ENCODE results near the gene EHMT1. TPM values are rescaled to one million over a fixed set of nuclear protein-coding genes. Genes with fewer than 3 reads are reported as not detected.
"Not testable (repeated sequence)": the region's sequence is repeated elsewhere in the genome, so short reads cannot be mapped to it uniquely, and the experiment has no call there.

EHMT1 gene
- total RNA-seq, 1 experiment from 2014 or later, result 112 TPM

- no peak overlapping the region for H2BK120ac ChIP-seq (ENCODE audit: low read depth, low read length, poor library complexity, severe bottlenecking)
- no peak overlapping the region for H3K23ac ChIP-seq (ENCODE audit: insufficient read length, low read depth, low read length)
- no peak overlapping the region for H3K9ac ChIP-seq (ENCODE audit: extremely low read depth, insufficient read length, low read length)
- H3K23me2 ChIP-seq (ENCODE audit: insufficient read length, low read depth, low read length, poor library complexity, severe bottlenecking), result peaks cover 5% of the 10 kb centered on the region
- Mint-ChIP-seq H3K27me3 (ENCODE audit: low read depth) (no peaks in the 10 kb centered on the region), H3K4me1 (peaks cover 31 to 38% of the 10 kb centered on the region in 2 experiments), H3K9me3 (no peaks in the 10 kb centered on the region), H3K36me3 (ENCODE audit: insufficient read depth in 1 of 3, low read depth in 3 of 3) (peaks cover 22 to 25% (median 24%) of the 10 kb centered on the region in 3 experiments; a peak in 6 of 7 replicates), H3K27ac (peak overlapping the region in 2 of 3 experiments; percentile 71 to 92; a peak in 4 of 7 replicates), H3K4me3 (peak overlapping the region; percentile 22 to 64)
- H2BK20ac ChIP-seq (ENCODE audit: low read depth, low read length, poor library complexity, severe bottlenecking), result no peak overlapping the region
- TF ChIP-seq, protein P1, sequence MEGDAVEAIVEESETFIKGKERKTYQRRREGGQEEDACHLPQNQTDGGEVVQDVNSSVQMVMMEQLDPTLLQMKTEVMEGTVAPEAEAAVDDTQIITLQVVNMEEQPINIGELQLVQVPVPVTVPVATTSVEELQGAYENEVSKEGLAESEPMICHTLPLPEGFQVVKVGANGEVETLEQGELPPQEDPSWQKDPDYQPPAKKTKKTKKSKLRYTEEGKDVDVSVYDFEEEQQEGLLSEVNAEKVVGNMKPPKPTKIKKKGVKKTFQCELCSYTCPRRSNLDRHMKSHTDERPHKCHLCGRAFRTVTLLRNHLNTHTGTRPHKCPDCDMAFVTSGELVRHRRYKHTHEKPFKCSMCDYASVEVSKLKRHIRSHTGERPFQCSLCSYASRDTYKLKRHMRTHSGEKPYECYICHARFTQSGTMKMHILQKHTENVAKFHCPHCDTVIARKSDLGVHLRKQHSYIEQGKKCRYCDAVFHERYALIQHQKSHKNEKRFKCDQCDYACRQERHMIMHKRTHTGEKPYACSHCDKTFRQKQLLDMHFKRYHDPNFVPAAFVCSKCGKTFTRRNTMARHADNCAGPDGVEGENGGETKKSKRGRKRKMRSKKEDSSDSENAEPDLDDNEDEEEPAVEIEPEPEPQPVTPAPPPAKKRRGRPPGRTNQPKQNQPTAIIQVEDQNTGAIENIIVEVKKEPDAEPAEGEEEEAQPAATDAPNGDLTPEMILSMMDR (conservative IDR thresholded peaks at IDR 0.05), result peak; percentile 48; the same call in 1 of the 3 replicates
- H4K8ac ChIP-seq (replicated peaks; ENCODE audit: insufficient read length, low read depth, low read length), result no peak overlapping the region
- no peak overlapping the region for H2BK15ac ChIP-seq (ENCODE audit: low read depth, low read length)
- no peaks in the 10 kb centered on the region for H3K79me1 ChIP-seq (ENCODE audit: insufficient read depth, low read depth, low read length, poor library complexity, severe bottlenecking)
- no peaks in the 10 kb centered on the region for H4K20me1 ChIP-seq (ENCODE audit: control insufficient read depth, insufficient read depth, insufficient read length)
- no peak overlapping the region for H2AFZ ChIP-seq (ENCODE audit: low read length)
- no peaks in the 10 kb centered on the region for H3K9me3 ChIP-seq (ENCODE audit: control insufficient read depth, low read depth, low read length)
- H3K4me2 ChIP-seq (ENCODE audit: insufficient read depth, insufficient read length, low read length), result no peak overlapping the region
- H3K18ac ChIP-seq (ENCODE audit: insufficient read length, low read depth, low read length), result no peak overlapping the region
- H3K56ac ChIP-seq (ENCODE audit: insufficient read length, low read depth, low read length), result no peak overlapping the region
- no peak overlapping the region for H4K91ac ChIP-seq (ENCODE audit: insufficient read length, low read depth, low read length)
- no peak overlapping the region for H2AK5ac ChIP-seq (ENCODE audit: insufficient read length, low read length)
- no peak overlapping the region for H3T11ph ChIP-seq (ENCODE audit: low read length)
- H4K5ac ChIP-seq (ENCODE audit: insufficient read length, low read depth, low read length), result no peak overlapping the region
- no peak for DNase-seq
- no peak overlapping the region for H3K27ac ChIP-seq (ENCODE audit: insufficient read length, low read depth, low read length)
- H2BK12ac ChIP-seq (ENCODE audit: insufficient read length, low read depth, low read length), result no peak overlapping the region
- no peak overlapping the region for H3K4ac ChIP-seq (ENCODE audit: low read depth, low read length)
- H3K4me1 ChIP-seq (ENCODE audit: insufficient read depth, low read length), result peaks cover 4% of the 10 kb centered on the region; the same call in 1 of the 2 replicates
- no peak overlapping the region for H2BK5ac ChIP-seq (ENCODE audit: insufficient read length, low read length)
- WGBS (ENCODE audit: extremely low coverage, insufficient read length, low lambda C conversion rate), result no CpG with 5 or more reads among the region's 6 CpGs
- no peak overlapping the region for H3K14ac ChIP-seq (ENCODE audit: insufficient read depth, low read length)
- no peaks in the 10 kb centered on the region for H3K27me3 ChIP-seq (ENCODE audit: insufficient read depth, low read length)
- H3K79me2 ChIP-seq (ENCODE audit: insufficient read depth, low read length), result peaks cover 49% of the 10 kb centered on the region; the same call in 1 of the 2 replicates
These were observed 2.4 kb downstream of the EHMT1 start for GRCh38 chr9:137621131-137621757.

DNA sequence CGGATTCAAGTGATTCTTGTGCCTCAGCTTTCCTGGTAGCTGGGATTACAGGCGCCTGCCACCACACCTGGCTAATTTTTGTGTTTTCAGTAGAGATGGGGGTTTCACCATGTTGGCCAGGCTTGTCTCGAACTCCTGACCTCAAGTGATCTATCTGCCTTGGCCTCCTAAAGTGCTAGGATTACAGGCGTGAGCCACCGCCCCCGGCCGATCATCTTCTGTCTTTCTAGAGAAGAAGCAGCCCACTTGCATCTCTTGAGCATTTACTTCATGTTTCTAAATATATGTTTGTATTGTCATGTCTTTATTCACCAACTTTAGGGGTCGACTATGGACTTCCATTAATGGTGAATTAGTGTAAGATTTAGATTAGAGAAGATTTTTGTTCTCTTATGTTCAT, 3.4 kb downstream of the EHMT1 start:
- H3K4me2 ChIP-seq (ENCODE audit: insufficient read depth, insufficient read length, low read length); H3K14ac ChIP-seq (ENCODE audit: insufficient read depth, low read length); H4K8ac ChIP-seq (replicated peaks; ENCODE audit: insufficient read length, low read depth, low read length); H3K27me3 Mint-ChIP-seq (ENCODE audit: low read depth); H3K9ac ChIP-seq (ENCODE audit: extremely low read depth, insufficient read length, low read length); H3K27ac ChIP-seq (ENCODE audit: insufficient read length, low read depth, low read length); H3K9me3 ChIP-seq (ENCODE audit: control insufficient read depth, low read depth, low read length); H2BK20ac ChIP-seq (ENCODE audit: low read depth, low read length, poor library complexity, severe bottlenecking); H2AK5ac ChIP-seq (ENCODE audit: insufficient read length, low read length); H3K79me1 ChIP-seq (ENCODE audit: insufficient read depth, low read depth, low read length, poor library complexity, severe bottlenecking); H3K18ac ChIP-seq (ENCODE audit: insufficient read length, low read depth, low read length); H3K4ac ChIP-seq (ENCODE audit: low read depth, low read length); H3K27me3 ChIP-seq (ENCODE audit: insufficient read depth, low read length); H2BK12ac ChIP-seq (ENCODE audit: insufficient read length, low read depth, low read length); H3K56ac ChIP-seq (ENCODE audit: insufficient read length, low read depth, low read length); H3K23me2 ChIP-seq (ENCODE audit: insufficient read length, low read depth, low read length, poor library complexity, severe bottlenecking); H3K4me1 ChIP-seq (ENCODE audit: insufficient read depth, low read length); H3K9me3 Mint-ChIP-seq; DNase-seq; H2BK120ac ChIP-seq (ENCODE audit: low read depth, low read length, poor library complexity, severe bottlenecking); H3K23ac ChIP-seq (ENCODE audit: insufficient read length, low read depth, low read length); H2AFZ ChIP-seq (ENCODE audit: low read length); H2BK15ac ChIP-seq (ENCODE audit: low read depth, low read length); H4K20me1 ChIP-seq (ENCODE audit: control insufficient read depth, insufficient read depth, insufficient read length); H3T11ph ChIP-seq (ENCODE audit: low read length); H4K91ac ChIP-seq (ENCODE audit: insufficient read length, low read depth, low read length); H4K5ac ChIP-seq (ENCODE audit: insufficient read length, low read depth, low read length); H2BK5ac ChIP-seq (ENCODE audit: insufficient read length, low read length): not testable (repeated sequence)
- peaks cover 20 to 28% (median 22%) of the 10 kb centered on the region in 3 experiments; a peak in 6 of 7 replicates for H3K36me3 Mint-ChIP-seq (ENCODE audit: insufficient read depth in 1 of 3, low read depth in 3 of 3)
- H3K4me1 Mint-ChIP-seq, result peaks cover 31 to 43% of the 10 kb centered on the region in 2 experiments
- H3K4me3 Mint-ChIP-seq, result peak overlapping the region in 1 of 2 experiments; percentile 42; a peak in 1 of 5 replicates
- no CpG with 5 or more reads among the region's 8 CpGs for WGBS (ENCODE audit: extremely low coverage, insufficient read length, low lambda C conversion rate)
- H3K79me2 ChIP-seq (ENCODE audit: insufficient read depth, low read length), result peaks cover 58% of the 10 kb centered on the region; the same call in 1 of the 2 replicates
- H3K27ac Mint-ChIP-seq, result peak overlapping the region in 1 of 3 experiments; percentile 40; a peak in 3 of 7 replicates

Data from H9 (cell line).